Measurements from ENCODE around the gene TDRD9. TPM values are rescaled to one million over a fixed set of nuclear protein-coding genes. Genes with fewer than 3 reads are reported as not detected.

The TDRD9 gene
- total RNA-seq, 1 donor from 2014 or later, result 4.8 TPM

DNA sequence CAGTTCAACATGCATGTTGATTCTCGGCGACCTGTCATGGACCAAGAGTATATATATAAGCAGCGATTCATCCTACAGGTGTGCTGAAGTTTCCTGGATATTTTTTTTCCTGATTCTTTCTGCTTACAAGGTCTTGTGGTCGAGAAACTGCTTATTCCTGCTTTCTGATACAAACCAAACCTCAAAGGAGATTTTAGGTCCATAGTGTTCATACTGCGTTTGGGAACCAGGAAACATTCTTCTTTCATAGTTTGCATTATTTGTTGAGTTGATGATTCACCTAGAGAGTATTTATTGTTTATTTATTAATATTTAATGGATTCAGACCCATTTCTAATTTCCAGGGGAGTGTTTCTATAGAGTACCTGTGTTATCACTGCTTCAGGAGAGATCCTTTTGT is 86.5 kb downstream of the TDRD9 start:
- Histone ChIP-seq H3K9me3 (replicated peaks) (no peaks in the 10 kb centered on the region), H3K27me3 (ENCODE audit: low read depth) (no peaks in the 10 kb centered on the region), H3K4me3 (no peak overlapping the region), H3K36me3 (no peaks in the 10 kb centered on the region), H3K27ac (replicated peaks) (no peak overlapping the region), H3K4me1 (peaks cover 6% of the 10 kb centered on the region)
- intact Hi-C loops (cut with micrococcal nuclease), result no loop called here
- no peak for DNase-seq
- TF ChIP-seq, protein P1, sequence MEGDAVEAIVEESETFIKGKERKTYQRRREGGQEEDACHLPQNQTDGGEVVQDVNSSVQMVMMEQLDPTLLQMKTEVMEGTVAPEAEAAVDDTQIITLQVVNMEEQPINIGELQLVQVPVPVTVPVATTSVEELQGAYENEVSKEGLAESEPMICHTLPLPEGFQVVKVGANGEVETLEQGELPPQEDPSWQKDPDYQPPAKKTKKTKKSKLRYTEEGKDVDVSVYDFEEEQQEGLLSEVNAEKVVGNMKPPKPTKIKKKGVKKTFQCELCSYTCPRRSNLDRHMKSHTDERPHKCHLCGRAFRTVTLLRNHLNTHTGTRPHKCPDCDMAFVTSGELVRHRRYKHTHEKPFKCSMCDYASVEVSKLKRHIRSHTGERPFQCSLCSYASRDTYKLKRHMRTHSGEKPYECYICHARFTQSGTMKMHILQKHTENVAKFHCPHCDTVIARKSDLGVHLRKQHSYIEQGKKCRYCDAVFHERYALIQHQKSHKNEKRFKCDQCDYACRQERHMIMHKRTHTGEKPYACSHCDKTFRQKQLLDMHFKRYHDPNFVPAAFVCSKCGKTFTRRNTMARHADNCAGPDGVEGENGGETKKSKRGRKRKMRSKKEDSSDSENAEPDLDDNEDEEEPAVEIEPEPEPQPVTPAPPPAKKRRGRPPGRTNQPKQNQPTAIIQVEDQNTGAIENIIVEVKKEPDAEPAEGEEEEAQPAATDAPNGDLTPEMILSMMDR (IDR thresholded peaks at IDR 0.05; ENCODE audit: borderline replicate concordance), result no peak

- intact Hi-C loops (cut with micrococcal nuclease), result no loop called here
- TF ChIP-seq, protein P1 (IDR thresholded peaks at IDR 0.05; ENCODE audit: borderline replicate concordance), result no peak
- Histone ChIP-seq H3K4me3 (no peak overlapping the region), H3K27ac (replicated peaks) (no peak overlapping the region), H3K4me1 (peaks cover 9% of the 10 kb centered on the region), H3K9me3 (replicated peaks) (no peaks in the 10 kb centered on the region), H3K27me3 (ENCODE audit: low read depth) (peaks cover 3% of the 10 kb centered on the region), H3K36me3 (no peaks in the 10 kb centered on the region)
- no peak for DNase-seq
These were observed 88.8 kb downstream of the TDRD9 start for GRCh38 chr14:104016873-104017650.

GRCh38 chr14:104019029-104019428 is 90.8 kb downstream of the TDRD9 start:
- intact Hi-C loops (cut with micrococcal nuclease), result no loop called here

GRCh38 chr14:104019806-104020205 is 91.5 kb downstream of the TDRD9 start:
- Histone ChIP-seq H3K4me1 (peaks cover 18% of the 10 kb centered on the region), H3K27me3 (ENCODE audit: low read depth) (peaks cover 3% of the 10 kb centered on the region), H3K36me3 (no peaks in the 10 kb centered on the region), H3K27ac (replicated peaks) (no peak overlapping the region), H3K4me3 (no peak overlapping the region), H3K9me3 (replicated peaks) (no peaks in the 10 kb centered on the region)
- TF ChIP-seq, protein P1 (IDR thresholded peaks at IDR 0.05; ENCODE audit: borderline replicate concordance), result no peak
- no peak for DNase-seq
- intact Hi-C loops (cut with micrococcal nuclease), result no loop called here

More at GRCh38 chr14:104019029-104019428, 90.8 kb downstream of the TDRD9 start:
- DNase-seq, result no peak
- peaks cover 3% of the 10 kb centered on the region for H3K27me3 ChIP-seq (ENCODE audit: low read depth)
- no peaks in the 10 kb centered on the region for H3K9me3 ChIP-seq (replicated peaks)
- H3K27ac ChIP-seq (replicated peaks), result no peak overlapping the region
- peaks cover 18% of the 10 kb centered on the region for H3K4me1 ChIP-seq
- H3K4me3 ChIP-seq, result no peak overlapping the region
- TF ChIP-seq, protein P1 (IDR thresholded peaks at IDR 0.05; ENCODE audit: borderline replicate concordance), result no peak
- H3K36me3 ChIP-seq, result no peaks in the 10 kb centered on the region

DNA sequence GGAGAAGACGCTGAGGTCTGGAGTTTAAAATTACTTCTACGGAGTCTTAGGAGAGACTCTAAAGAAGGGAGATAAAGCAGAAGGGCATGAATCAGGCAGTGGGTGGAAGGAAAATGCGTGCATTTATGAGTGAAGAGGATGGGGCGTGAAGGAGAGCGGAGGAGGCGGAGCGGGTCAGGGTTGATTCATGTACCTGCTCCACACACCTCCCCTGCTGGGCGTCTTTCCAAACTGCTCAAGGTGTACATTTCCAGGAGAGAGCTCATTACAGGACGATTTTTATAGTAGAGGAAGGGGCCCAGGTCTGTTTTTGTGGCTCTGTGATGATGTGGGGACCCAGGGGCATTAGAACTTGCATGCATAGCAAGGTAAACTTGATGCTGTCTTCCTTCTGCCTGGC is 92.2 kb downstream of the TDRD9 start:
- DNase-seq, result no peak
- Histone ChIP-seq H3K27ac (replicated peaks) (no peak overlapping the region), H3K36me3 (no peaks in the 10 kb centered on the region), H3K27me3 (ENCODE audit: low read depth) (peaks cover 3% of the 10 kb centered on the region), H3K4me1 (peaks cover 18% of the 10 kb centered on the region), H3K4me3 (no peak overlapping the region), H3K9me3 (replicated peaks) (no peaks in the 10 kb centered on the region)
- intact Hi-C loops (cut with micrococcal nuclease), result no loop called here
- TF ChIP-seq, protein P1 (IDR thresholded peaks at IDR 0.05; ENCODE audit: borderline replicate concordance), result no peak
